ENCODE results near the gene ASPRV1. TPM values are rescaled to one million over a fixed set of nuclear protein-coding genes. Genes with fewer than 3 reads are reported as not detected.

Gene ASPRV1
- total RNA-seq, 2 donors from 2014 or later, result 1.8 to 3.2 TPM

GRCh38 chr2:69916106-69916505 is 45.3 kb downstream of the ASPRV1 start:
- ATAC-seq (ENCODE audit: insufficient number of reproducible peaks, low FRiP score, low read depth), result no peak
- H3K9me3 ChIP-seq, result no peaks in the 10 kb centered on the region
- H3K4me3 ChIP-seq, result peak overlapping the region; percentile 98
- no peak for DNase-seq (ENCODE audit: low spot score)
- peak overlapping the region in 1 of 2 donors; percentile 93 for H3K27ac ChIP-seq
- peaks cover 15% of the 10 kb centered on the region for H3K36me3 ChIP-seq
- TF ChIP-seq, protein P1, sequence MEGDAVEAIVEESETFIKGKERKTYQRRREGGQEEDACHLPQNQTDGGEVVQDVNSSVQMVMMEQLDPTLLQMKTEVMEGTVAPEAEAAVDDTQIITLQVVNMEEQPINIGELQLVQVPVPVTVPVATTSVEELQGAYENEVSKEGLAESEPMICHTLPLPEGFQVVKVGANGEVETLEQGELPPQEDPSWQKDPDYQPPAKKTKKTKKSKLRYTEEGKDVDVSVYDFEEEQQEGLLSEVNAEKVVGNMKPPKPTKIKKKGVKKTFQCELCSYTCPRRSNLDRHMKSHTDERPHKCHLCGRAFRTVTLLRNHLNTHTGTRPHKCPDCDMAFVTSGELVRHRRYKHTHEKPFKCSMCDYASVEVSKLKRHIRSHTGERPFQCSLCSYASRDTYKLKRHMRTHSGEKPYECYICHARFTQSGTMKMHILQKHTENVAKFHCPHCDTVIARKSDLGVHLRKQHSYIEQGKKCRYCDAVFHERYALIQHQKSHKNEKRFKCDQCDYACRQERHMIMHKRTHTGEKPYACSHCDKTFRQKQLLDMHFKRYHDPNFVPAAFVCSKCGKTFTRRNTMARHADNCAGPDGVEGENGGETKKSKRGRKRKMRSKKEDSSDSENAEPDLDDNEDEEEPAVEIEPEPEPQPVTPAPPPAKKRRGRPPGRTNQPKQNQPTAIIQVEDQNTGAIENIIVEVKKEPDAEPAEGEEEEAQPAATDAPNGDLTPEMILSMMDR (IDR thresholded peaks at IDR 0.05), result no peak
- peaks cover 26 to 41% of the 10 kb centered on the region in 2 donors for H3K4me1 ChIP-seq (ENCODE audit: control insufficient read depth in 1 of 2, low read depth in 2 of 2)
- H3K27me3 ChIP-seq (replicated peaks; ENCODE audit: insufficient read depth), result no peaks in the 10 kb centered on the region

DNA sequence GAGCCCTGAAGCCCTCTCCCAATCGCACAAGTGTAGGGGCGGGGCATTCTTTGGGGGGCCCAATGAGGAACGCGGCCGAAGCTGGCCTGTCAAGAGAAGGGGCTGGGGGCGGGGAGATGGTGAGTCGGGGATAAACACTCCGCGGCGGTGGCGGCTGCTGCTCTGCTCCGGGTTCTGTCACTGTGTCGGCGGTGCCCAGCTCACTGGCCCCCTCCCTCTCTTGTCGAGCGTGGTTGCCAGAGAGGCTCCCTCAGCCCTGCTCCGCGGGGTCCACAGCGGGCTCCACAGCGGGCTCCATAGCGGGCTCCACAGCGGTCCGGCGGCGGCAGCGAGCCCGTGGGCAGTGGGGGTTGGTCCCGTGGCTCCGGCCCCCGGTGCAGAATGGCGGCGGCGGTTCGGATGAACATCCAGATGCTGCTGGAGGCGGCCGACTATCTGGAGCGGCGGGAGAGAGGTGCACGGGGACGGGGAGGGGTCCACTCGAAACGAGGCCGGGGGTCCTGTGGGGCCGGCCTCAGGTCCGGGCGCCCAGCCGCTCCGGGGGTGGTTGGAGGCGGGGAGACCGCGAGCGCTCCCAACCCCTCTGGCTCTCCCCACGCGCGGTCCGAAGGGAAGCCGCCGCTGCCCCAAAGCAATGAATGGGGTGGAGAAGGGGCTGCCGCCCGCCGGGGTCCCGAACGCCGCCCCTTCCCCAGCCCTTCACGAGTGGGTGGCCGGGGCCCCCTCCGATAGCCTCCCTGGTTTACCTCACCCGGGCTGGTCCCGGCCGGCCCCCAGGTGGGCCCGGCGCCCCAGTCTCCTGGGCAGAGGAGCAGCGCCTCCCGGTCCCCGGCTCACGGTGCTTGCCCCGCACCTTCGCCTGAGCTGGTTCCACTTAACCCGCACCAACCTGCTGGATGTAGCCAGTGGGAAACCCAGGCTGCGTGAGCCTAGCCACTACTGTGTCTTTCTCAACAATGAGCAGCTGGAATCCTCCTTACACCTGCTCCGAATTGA is 46.2 kb downstream of the ASPRV1 start, which contains the start of gene MXD1:
MXD1 (plus strand) TSS at position 160 of the 996 bp plus-strand sequence; CDS start at position 382, 222 bp downstream.
- H3K36me3 ChIP-seq, result peaks cover 13% of the 10 kb centered on the region
- TF ChIP-seq, protein P1 (IDR thresholded peaks at IDR 0.05), result no peak
- H3K4me3 ChIP-seq, result peak within 1 kb of the TSS; percentile 98
- DNase-seq (ENCODE audit: low spot score), result no peak
- peak within 1 kb of the TSS; percentile 93 to 94 for H3K27ac ChIP-seq
- peaks cover 26 to 41% of the 10 kb centered on the region in 2 donors for H3K4me1 ChIP-seq (ENCODE audit: control insufficient read depth in 1 of 2, low read depth in 2 of 2)
- no peaks in the 10 kb centered on the region for H3K9me3 ChIP-seq
- ATAC-seq (ENCODE audit: insufficient number of reproducible peaks, low FRiP score, low read depth), result no peak
- no peaks in the 10 kb centered on the region for H3K27me3 ChIP-seq (replicated peaks; ENCODE audit: insufficient read depth)

- peak; percentile 100 for DNase-seq (ENCODE audit: low spot score)
- Histone ChIP-seq H3K9me3 (no peaks in the 10 kb centered on the region), H3K36me3 (peaks cover 4% of the 10 kb centered on the region), H3K4me1 (ENCODE audit: control insufficient read depth in 1 of 2, low read depth in 2 of 2) (peaks cover 26 to 41% of the 10 kb centered on the region in 2 donors), H3K4me3 (peak overlapping the region; percentile 98), H3K27me3 (replicated peaks; ENCODE audit: insufficient read depth) (no peaks in the 10 kb centered on the region), H3K27ac (peak overlapping the region; percentile 82 to 87)
- TF ChIP-seq, protein P1 (IDR thresholded peaks at IDR 0.05), result no peak
- ATAC-seq (ENCODE audit: insufficient number of reproducible peaks, low FRiP score, low read depth), result peak; percentile 96
Observed at GRCh38 chr2:69914164-69914949, 47.1 kb downstream of the ASPRV1 start.

DNA sequence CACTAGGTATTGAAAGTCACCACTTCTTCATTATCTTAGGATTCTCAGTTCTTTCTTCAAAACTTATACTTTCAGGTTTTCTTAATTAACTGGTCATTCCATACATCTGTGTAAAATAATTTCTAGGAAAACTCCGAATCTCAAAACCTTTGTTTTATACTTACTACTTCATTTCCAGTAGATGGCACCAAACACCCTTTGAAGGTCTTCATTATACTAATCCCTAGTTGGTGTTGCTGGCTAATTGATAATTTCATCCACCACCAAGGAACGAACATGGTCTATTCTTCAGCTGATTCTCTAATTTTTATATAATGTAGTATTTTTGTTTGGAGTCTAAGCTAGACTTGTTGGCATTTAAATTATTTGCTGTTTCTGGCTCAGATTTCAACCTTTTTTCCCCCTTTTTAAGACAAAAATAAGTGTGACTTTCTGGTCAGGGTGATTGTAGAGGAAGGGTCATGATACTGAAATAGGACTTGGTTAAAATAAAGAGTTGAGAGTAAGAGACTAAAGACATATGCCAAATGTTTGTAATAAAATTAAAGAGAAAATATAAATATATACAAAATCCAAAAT is 49.4 kb downstream of the ASPRV1 start:
- no peak for ATAC-seq (ENCODE audit: insufficient number of reproducible peaks, low FRiP score, low read depth)
- DNase-seq (ENCODE audit: low spot score), result no peak
- H3K4me1 ChIP-seq (ENCODE audit: control insufficient read depth in 1 of 2, low read depth in 2 of 2), result peaks cover 8 to 22% of the 10 kb centered on the region in 2 donors
- peaks cover 5% of the 10 kb centered on the region for H3K36me3 ChIP-seq
- no peaks in the 10 kb centered on the region for H3K9me3 ChIP-seq
- peak overlapping the region in 1 of 2 donors; percentile 0 for H3K27ac ChIP-seq
- TF ChIP-seq, protein P1 (IDR thresholded peaks at IDR 0.05), result peak; percentile 55
- no peaks in the 10 kb centered on the region for H3K27me3 ChIP-seq (replicated peaks; ENCODE audit: insufficient read depth)
- H3K4me3 ChIP-seq, result no peak overlapping the region

Other genes starting within 250 kb of the ASPRV1 start
- 10 to 100 TPM; 62.8 to 67.8 TPM for gene ANXA4, start 219.5 kb downstream of the ASPRV1 start, total RNA-seq
- gene GMCL1, start 132.0 kb downstream of the ASPRV1 start, total RNA-seq, result 10 to 100 TPM; 13.5 to 24.1 TPM
- gene SNRNP27, start 67.7 kb downstream of the ASPRV1 start, total RNA-seq, result 10 to 100 TPM; 57.4 to 98.7 TPM
- gene MXD1, start 46.5 kb downstream of the ASPRV1 start, total RNA-seq, result 10 to 100 TPM; 13.8 to 28.4 TPM
- gene PCBP1, start 125.8 kb upstream of the ASPRV1 start, total RNA-seq, result 100 to 1,000 TPM; 153 to 235 TPM
- gene C2orf42, start 229.4 kb upstream of the ASPRV1 start, total RNA-seq, result 10 to 100 TPM; 13.7 to 25.5 TPM

Data from thoracic aorta (tissue), 2 donors.